Measurements from ENCODE around the gene CPNE2. TPM values are rescaled to one million over a fixed set of nuclear protein-coding genes. Genes with fewer than 3 reads are reported as not detected.
"Not testable (repeated sequence)": the region's sequence is repeated elsewhere in the genome, so short reads cannot be mapped to it uniquely, and the experiment has no call there.

CPNE2 gene
- total RNA-seq, 4 donors from 2014 or later = 12.2 to 21.4 (median 17.8) TPM

DNA sequence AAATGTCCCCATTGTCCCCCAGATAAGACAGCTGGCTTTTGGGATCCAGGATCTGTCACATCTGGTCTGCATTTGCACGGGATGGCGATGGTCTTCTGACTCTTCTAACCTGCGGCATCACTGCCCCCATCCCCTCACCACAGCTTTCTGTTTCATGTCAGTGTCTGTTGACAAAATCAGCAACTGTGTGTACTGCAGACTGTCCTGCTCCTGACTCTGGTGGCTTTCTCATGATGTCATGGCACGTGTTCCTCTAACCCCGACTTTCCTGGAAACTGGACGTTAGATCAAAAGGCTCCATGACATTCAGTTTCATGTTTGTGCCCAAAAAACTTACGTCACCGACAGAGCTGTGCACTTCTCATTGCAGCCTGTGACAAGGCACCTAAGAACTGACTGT, 30.1 kb upstream of the CPNE2 start:
- peak overlapping the region in 3 of 4 donors; percentile 14 to 75 (median 68) for H3K27ac ChIP-seq
- 66 to 88% methylated on average over 8 of the region's 8 CpGs for WGBS, 2 donors
- no peaks in the 10 kb centered on the region for H3K27me3 ChIP-seq
- no peak for DNase-seq
- intact Hi-C loops (cut with DNase I) = no loop called here
- H3K4me3 ChIP-seq = no peak overlapping the region
- TF ChIP-seq, protein P1, sequence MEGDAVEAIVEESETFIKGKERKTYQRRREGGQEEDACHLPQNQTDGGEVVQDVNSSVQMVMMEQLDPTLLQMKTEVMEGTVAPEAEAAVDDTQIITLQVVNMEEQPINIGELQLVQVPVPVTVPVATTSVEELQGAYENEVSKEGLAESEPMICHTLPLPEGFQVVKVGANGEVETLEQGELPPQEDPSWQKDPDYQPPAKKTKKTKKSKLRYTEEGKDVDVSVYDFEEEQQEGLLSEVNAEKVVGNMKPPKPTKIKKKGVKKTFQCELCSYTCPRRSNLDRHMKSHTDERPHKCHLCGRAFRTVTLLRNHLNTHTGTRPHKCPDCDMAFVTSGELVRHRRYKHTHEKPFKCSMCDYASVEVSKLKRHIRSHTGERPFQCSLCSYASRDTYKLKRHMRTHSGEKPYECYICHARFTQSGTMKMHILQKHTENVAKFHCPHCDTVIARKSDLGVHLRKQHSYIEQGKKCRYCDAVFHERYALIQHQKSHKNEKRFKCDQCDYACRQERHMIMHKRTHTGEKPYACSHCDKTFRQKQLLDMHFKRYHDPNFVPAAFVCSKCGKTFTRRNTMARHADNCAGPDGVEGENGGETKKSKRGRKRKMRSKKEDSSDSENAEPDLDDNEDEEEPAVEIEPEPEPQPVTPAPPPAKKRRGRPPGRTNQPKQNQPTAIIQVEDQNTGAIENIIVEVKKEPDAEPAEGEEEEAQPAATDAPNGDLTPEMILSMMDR (IDR thresholded peaks at IDR 0.05) = no peak
- TF ChIP-seq POLR2A (IDR thresholded peaks at IDR 0.05) = no peak
- H3K36me3 ChIP-seq = peaks cover 0 to 39% (median 0%) of the 10 kb centered on the region in 3 donors
- H3K4me1 ChIP-seq = peaks cover 9 to 12% (median 11%) of the 10 kb centered on the region in 3 donors
- no peaks in the 10 kb centered on the region for H3K9me3 ChIP-seq

DNA sequence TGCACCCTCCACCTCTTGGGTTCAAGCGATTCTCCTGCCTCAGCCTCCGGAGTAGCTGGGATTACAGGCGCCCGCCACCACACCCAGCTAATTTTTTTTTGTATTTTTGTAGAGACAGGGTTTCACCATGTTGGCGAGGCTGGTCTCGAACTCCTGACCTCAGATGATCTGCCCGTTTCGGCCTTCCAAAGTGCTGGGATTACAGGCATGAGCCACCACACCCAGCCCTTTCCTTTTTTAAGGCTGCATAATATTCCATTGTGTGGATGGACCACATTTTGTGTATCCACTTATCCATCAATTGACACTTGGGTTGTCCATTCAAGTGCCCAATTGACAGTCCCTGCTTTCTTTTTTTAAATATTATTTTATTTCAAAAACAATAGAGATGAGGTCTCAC, 29.2 kb upstream of the CPNE2 start:
- 81 to 83% methylated on average over 8 of the region's 8 CpGs for WGBS, 2 donors
- H3K4me1 ChIP-seq = peaks cover 9 to 12% (median 11%) of the 10 kb centered on the region in 3 donors
- intact Hi-C loops (cut with DNase I); H3K27me3 ChIP-seq; H3K4me3 ChIP-seq; H3K27ac ChIP-seq; H3K9me3 ChIP-seq; DNase-seq: not testable (repeated sequence)
- peaks cover 0 to 39% (median 0%) of the 10 kb centered on the region in 3 donors for H3K36me3 ChIP-seq

DNA sequence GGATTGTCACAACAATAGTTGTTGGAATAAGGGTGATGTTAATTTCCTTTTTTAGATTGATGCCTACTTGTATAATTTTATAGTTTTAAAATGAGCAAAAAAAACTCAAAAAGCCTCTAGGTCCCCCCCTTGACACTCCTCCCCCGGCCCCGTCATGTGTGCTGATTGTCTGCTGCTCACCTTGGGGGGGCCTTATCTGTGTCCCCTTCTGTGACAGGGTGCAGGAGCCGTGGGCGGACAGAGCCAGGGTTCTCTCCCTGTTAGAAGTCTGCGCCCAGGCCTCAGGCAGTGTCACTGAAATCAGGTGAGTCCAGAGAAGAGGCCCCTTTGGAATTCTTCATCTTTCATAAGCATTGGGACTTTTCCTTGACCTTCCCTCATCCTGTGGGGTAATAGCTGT, 27.4 kb upstream of the CPNE2 start:
- TF ChIP-seq POLR2A (IDR thresholded peaks at IDR 0.05) = no peak
- TF ChIP-seq, protein P1 (IDR thresholded peaks at IDR 0.05) = no peak
- Histone ChIP-seq H3K27ac (no peak overlapping the region), H3K4me3 (no peak overlapping the region), H3K9me3 (no peaks in the 10 kb centered on the region), H3K27me3 (no peaks in the 10 kb centered on the region), H3K36me3 (peaks cover 0 to 34% (median 0%) of the 10 kb centered on the region in 3 donors), H3K4me1 (peaks cover 9 to 12% (median 11%) of the 10 kb centered on the region in 3 donors)
- DNase-seq = no peak
- intact Hi-C loops (cut with DNase I) = no loop called here
- WGBS, 2 donors = 88 to 93% methylated on average over 4 to 5 of the region's 5 CpGs

DNA sequence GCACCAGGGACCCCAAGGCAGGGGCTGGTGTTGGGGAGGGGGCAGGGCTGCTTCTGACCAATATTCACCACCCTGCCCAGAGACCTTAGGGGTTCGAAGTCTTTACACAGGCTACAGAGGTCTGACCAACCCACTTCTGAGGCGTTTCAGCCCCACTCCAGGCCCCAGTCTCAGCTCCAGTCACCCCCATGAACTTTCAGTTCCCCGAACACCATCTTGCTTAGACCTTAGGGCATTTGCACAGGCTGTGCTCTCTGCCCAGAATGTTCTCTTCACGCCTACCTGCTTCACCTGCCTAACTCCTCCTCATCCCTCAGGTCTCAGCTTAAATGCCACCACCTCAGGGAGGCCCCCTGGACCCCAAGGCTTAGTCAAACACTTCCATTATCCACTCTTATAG, 25.8 kb upstream of the CPNE2 start:
- TF ChIP-seq, protein P1 (IDR thresholded peaks at IDR 0.05) = no peak
- no peak for TF ChIP-seq POLR2A (IDR thresholded peaks at IDR 0.05)
- H3K9me3 ChIP-seq = no peaks in the 10 kb centered on the region
- H3K4me3 ChIP-seq = no peak overlapping the region
- peaks cover 0 to 32% (median 0%) of the 10 kb centered on the region in 3 donors for H3K36me3 ChIP-seq
- H3K4me1 ChIP-seq = peaks cover 0 to 1% (median under 1%) of the 10 kb centered on the region in 3 donors
- WGBS, 2 donors = 84 to 91% methylated on average over 3 to 4 of the region's 4 CpGs
- no peak for DNase-seq
- H3K27me3 ChIP-seq = no peaks in the 10 kb centered on the region
- H3K27ac ChIP-seq = no peak overlapping the region
- intact Hi-C loops (cut with DNase I) = no loop called here

DNA sequence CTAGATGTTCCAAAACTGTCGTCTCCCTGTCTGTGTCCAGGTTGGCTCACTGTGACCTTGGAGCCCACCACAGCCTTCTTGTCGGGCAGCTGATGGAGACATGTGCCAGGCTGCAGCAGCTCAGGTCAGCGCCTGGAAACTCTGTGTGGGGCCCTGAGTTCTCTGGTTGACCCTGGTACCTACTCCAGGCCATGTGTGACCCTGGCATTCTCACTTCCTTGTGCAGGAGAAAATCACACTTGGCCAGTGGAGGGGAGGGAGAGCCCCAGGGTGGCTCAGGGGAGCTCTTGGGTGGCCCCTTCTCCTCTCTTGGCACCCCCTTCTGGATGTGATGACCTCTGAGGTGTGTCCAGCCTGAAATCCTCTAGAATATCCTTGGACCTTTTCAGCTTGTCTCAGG, 25.0 kb upstream of the CPNE2 start:
- no peaks in the 10 kb centered on the region for H3K27me3 ChIP-seq
- peaks cover 0 to 37% (median 0%) of the 10 kb centered on the region in 3 donors for H3K36me3 ChIP-seq
- no peaks in the 10 kb centered on the region for H3K9me3 ChIP-seq
- H3K27ac ChIP-seq = no peak overlapping the region
- no peak overlapping the region for H3K4me3 ChIP-seq
- no peak for DNase-seq
- intact Hi-C loops (cut with DNase I) = no loop called here
- 85 to 86% methylated on average over 1 to 3 of the region's 3 CpGs for WGBS, 2 donors
- no peak for TF ChIP-seq POLR2A (IDR thresholded peaks at IDR 0.05)
- TF ChIP-seq, protein P1 (IDR thresholded peaks at IDR 0.05) = no peak
- peaks cover 0 to 6% (median 0%) of the 10 kb centered on the region in 3 donors for H3K4me1 ChIP-seq

DNA sequence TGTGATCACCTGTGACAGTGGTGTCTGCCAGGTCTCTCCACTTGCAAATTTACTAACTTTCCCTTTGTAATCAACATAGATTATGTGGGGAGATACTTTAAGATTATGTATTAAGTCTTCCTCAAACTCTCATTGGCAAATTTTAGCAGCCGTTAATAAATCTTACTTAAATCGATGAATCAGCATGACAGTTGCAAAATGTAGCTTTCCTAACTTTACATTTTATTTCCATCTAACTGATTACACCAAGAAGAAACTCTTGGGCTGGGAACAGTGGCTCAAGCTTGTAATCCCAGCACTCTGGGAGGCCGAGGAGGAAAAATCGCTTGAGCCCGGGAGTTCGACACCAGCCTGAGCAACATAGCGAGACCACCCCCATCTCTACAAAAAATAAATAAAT, 23.3 kb upstream of the CPNE2 start:
- no peaks in the 10 kb centered on the region for H3K27me3 ChIP-seq
- DNase-seq = no peak
- H3K27ac ChIP-seq = no peak overlapping the region
- WGBS, 2 donors = 89 to 95% methylated on average over 7 of the region's 7 CpGs
- no peak for TF ChIP-seq POLR2A (IDR thresholded peaks at IDR 0.05)
- TF ChIP-seq, protein P1 (IDR thresholded peaks at IDR 0.05) = no peak
- H3K9me3 ChIP-seq = no peaks in the 10 kb centered on the region
- intact Hi-C loops (cut with DNase I) = no loop called here
- no peak overlapping the region for H3K4me3 ChIP-seq
- H3K36me3 ChIP-seq = peaks cover 0 to 41% (median 0%) of the 10 kb centered on the region in 3 donors
- H3K4me1 ChIP-seq = peaks cover 0 to 6% (median 0%) of the 10 kb centered on the region in 3 donors
